H9 (cell line): Measurements from ENCODE around the gene CENPM. TPM values are rescaled to one million over a fixed set of nuclear protein-coding genes. Genes with fewer than 3 reads are reported as not detected.

Source experiments
- DNase-seq: peaks from one replicate; pipeline ENCODE4 v3.0.0-alpha.2; 2017
- H2AFZ ChIP-seq: one replicate; pipeline ENCODE4 v1.6.1; 2013; ENCODE audit warnings: mild to moderate bottlenecking, low read length, control low read depth, moderate library complexity
- H2AK5ac ChIP-seq: 2 replicates; pipeline ENCODE4 v1.6.1; 2013; ENCODE audit warnings: low read length, control low read depth, mixed read lengths; ENCODE audit not compliant: insufficient read length
- H2BK120ac ChIP-seq: one replicate; pipeline ENCODE4 v1.6.1; 2013; ENCODE audit warnings: low read depth, mild to moderate bottlenecking, low read length, control low read depth, inconsistent platforms; ENCODE audit not compliant: poor library complexity, severe bottlenecking
- H2BK12ac ChIP-seq: 2 replicates; pipeline ENCODE4 v1.6.1; 2013; ENCODE audit warnings: low read length, control low read depth, mixed read lengths, low read depth; ENCODE audit not compliant: insufficient read length
- H2BK15ac ChIP-seq: 2 replicates; pipeline ENCODE4 v1.6.1; 2013; ENCODE audit warnings: low read depth, low read length, control low read depth
- H2BK20ac ChIP-seq: one replicate; pipeline ENCODE4 v1.6.1; 2013; ENCODE audit warnings: low read depth, mild to moderate bottlenecking, low read length, control low read depth, inconsistent platforms; ENCODE audit not compliant: poor library complexity, severe bottlenecking
- H2BK5ac ChIP-seq: 2 replicates; pipeline ENCODE4 v1.6.1; 2013; ENCODE audit warnings: low read length, control low read depth, mixed read lengths; ENCODE audit not compliant: insufficient read length
- H3K14ac ChIP-seq: 2 replicates; pipeline ENCODE4 v1.6.1; 2013; ENCODE audit warnings: low read length, control low read depth; ENCODE audit not compliant: insufficient read depth
- H3K18ac ChIP-seq: 2 replicates; pipeline ENCODE4 v1.6.1; 2013; ENCODE audit warnings: low read depth, mild to moderate bottlenecking, mixed read lengths, low read length, control low read depth; ENCODE audit not compliant: insufficient read length
- H3K23ac ChIP-seq: 2 replicates; pipeline ENCODE4 v1.6.1; 2013; ENCODE audit warnings: low read length, control low read depth, mixed read lengths, low read depth; ENCODE audit not compliant: insufficient read length
- H3K23me2 ChIP-seq: 2 replicates; pipeline ENCODE4 v1.6.1; 2013; ENCODE audit warnings: low read depth, mild to moderate bottlenecking, mixed read lengths, low read length, control low read depth; ENCODE audit not compliant: insufficient read length, poor library complexity, severe bottlenecking
- H3K27ac ChIP-seq: 2 replicates; pipeline ENCODE4 v1.5.1; 2013; ENCODE audit warnings: low read length, control low read depth, mixed read lengths, low read depth; ENCODE audit not compliant: insufficient read length
- H3K27me3 ChIP-seq: 2 replicates; pipeline ENCODE4 v1.6.1; 2013; ENCODE audit warnings: low read length, control low read depth, inconsistent platforms; ENCODE audit not compliant: insufficient read depth
- H3K4ac ChIP-seq: 2 replicates; pipeline ENCODE4 v1.6.1; 2013; ENCODE audit warnings: low read depth, mild to moderate bottlenecking, control low read depth, inconsistent platforms, low read length, moderate library complexity
- H3K4me1 ChIP-seq: 2 replicates; pipeline ENCODE4 v1.6.1; 2013; ENCODE audit warnings: low read length, control low read depth, inconsistent platforms; ENCODE audit not compliant: insufficient read depth
- H3K4me2 ChIP-seq: 2 replicates; pipeline ENCODE4 v1.6.1; 2013; ENCODE audit warnings: low read length, control low read depth, mixed read lengths; ENCODE audit not compliant: insufficient read length, insufficient read depth
- H3K56ac ChIP-seq: 2 replicates; pipeline ENCODE4 v1.6.1; 2013; ENCODE audit warnings: low read depth, mild to moderate bottlenecking, mixed read lengths, low read length, control low read depth; ENCODE audit not compliant: insufficient read length
- H3K79me1 ChIP-seq: 2 replicates; pipeline ENCODE4 v1.6.1; 2013; ENCODE audit warnings: low read depth, mild to moderate bottlenecking, moderate library complexity, low read length, control low read depth, inconsistent platforms; ENCODE audit not compliant: insufficient read depth, poor library complexity, severe bottlenecking
- H3K79me2 ChIP-seq: 2 replicates; pipeline ENCODE4 v1.6.1; 2013; ENCODE audit warnings: low read length, control low read depth, inconsistent platforms; ENCODE audit not compliant: insufficient read depth
- H3K9ac ChIP-seq: 2 replicates; pipeline ENCODE4 v1.6.1; 2013; ENCODE audit warnings: low read length, control low read depth, mixed read lengths; ENCODE audit not compliant: insufficient read length; ENCODE audit errors: extremely low read depth
- H3K9me3 ChIP-seq: one replicate; pipeline ENCODE4 v1.6.1; 2013; ENCODE audit warnings: low read depth, low read length, inconsistent platforms; ENCODE audit not compliant: control insufficient read depth
- H3T11ph ChIP-seq: one replicate; pipeline ENCODE4 v1.6.1; 2013; ENCODE audit warnings: mild to moderate bottlenecking, low read length, control low read depth, inconsistent platforms
- H4K20me1 ChIP-seq: one replicate; pipeline ENCODE4 v1.6.1; 2013; ENCODE audit not compliant: control insufficient read depth, insufficient read length, insufficient read depth
- H4K5ac ChIP-seq: 2 replicates; pipeline ENCODE4 v1.6.1; 2013; ENCODE audit warnings: low read depth, mild to moderate bottlenecking, mixed read lengths, low read length, control low read depth; ENCODE audit not compliant: insufficient read length
- H4K8ac ChIP-seq: replicated peaks from 2 replicates; pipeline ENCODE4 v1.6.1; 2013; ENCODE audit warnings: low read length, control low read depth, mixed read lengths, low read depth; ENCODE audit not compliant: insufficient read length
- H4K91ac ChIP-seq: 2 replicates; pipeline ENCODE4 v1.6.1; 2013; ENCODE audit warnings: low read depth, mild to moderate bottlenecking, moderate library complexity, mixed read lengths, low read length, control low read depth; ENCODE audit not compliant: insufficient read length
- H3K27ac Mint-ChIP-seq, 3 experiments: 2 replicates in 2 of 3; 3 replicates in 1 of 3; pipeline ENCODE4 v1.8.0; 2020 to 2021; ENCODE audit warnings: mixed read lengths in 3 of 3, mild to moderate bottlenecking in 1 of 3, moderate library complexity in 1 of 3
- H3K27me3 Mint-ChIP-seq: 2 replicates; pipeline ENCODE4 v1.8.0; 2021; ENCODE audit warnings: low read depth, mild to moderate bottlenecking, moderate library complexity, mixed read lengths
- H3K36me3 Mint-ChIP-seq, 3 experiments: 2 replicates in 2 of 3; 3 replicates in 1 of 3; pipeline ENCODE4 v1.8.0; 2020 to 2021; ENCODE audit warnings: low read depth in 3 of 3, mixed read lengths in 3 of 3; ENCODE audit not compliant: insufficient read depth in 1 of 3
- H3K4me1 Mint-ChIP-seq, 2 experiments: 2 replicates each; pipeline ENCODE4 v1.8.0; 2020; ENCODE audit warnings: mixed read lengths in 2 of 2
- H3K4me3 Mint-ChIP-seq, 2 experiments: 2 replicates in 1 of 2; 3 replicates in 1 of 2; pipeline ENCODE4 v1.8.0; 2020 to 2021; ENCODE audit warnings: mild to moderate bottlenecking in 2 of 2, mixed read lengths in 2 of 2, moderate library complexity in 1 of 2
- H3K9me3 Mint-ChIP-seq, 2 experiments: 2 replicates in 1 of 2; 3 replicates in 1 of 2; pipeline ENCODE4 v1.8.0; 2020; ENCODE audit warnings: mild to moderate bottlenecking in 2 of 2, mixed read lengths in 2 of 2, moderate library complexity in 1 of 2
- WGBS: extraction: QIAGEN DNeasy Blood & Tissue Kit; methylation state at CpG from one replicate; pipeline ENCODE4 v1.1.7; 2013; ENCODE audit warnings: missing lambda C conversion rate, low lambda C conversion rate, mixed read lengths; ENCODE audit not compliant: insufficient read length; ENCODE audit errors: extremely low coverage; 5-methylcytosine and 5-hydroxymethylcytosine counted together
- total RNA-seq: library from RNA; stranded (reverse); gene quantifications from 2 replicates; pipeline ENCODE4 v1.2.1, GENCODE V29; 2021
- TF ChIP-seq, protein P1 (sequence below): fragments of 200-600 bp; sonication (generic); conservative IDR thresholded peaks from 3 replicates; pipeline ENCODE4 v1.8.0; 2021; ENCODE audit warnings: antibody characterized with exemption, mild to moderate bottlenecking

The CENPM gene
- total RNA-seq, 1 experiment from 2014 or later, result 36.5 TPM

DNA sequence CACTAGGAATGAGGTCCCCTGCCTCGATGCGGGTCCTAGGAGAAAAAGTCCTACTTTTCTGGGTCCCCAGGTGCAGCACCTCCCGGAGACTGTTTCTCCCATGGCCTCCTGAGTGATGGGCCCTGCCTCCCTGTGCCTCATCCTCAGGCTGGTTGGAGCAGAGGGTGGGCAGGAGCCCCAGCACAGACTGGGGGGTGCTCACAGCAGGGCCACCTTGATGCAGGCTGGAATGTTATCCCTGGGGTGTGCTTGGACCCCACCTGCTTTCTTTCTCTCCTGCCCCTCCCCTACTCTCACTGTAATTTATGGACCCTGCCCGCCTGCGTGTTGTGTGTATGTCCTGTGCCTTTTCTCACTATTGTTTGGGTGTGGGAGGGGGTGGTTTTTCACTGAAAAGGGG lies 40.1 kb downstream of the CENPM start:
- Mint-ChIP-seq H3K36me3 (peaks cover 16 to 48% (median 34%) of the 10 kb centered on the region in 3 experiments), H3K27me3 (peaks cover 32% of the 10 kb centered on the region), H3K4me1 (peaks cover 9 to 17% of the 10 kb centered on the region in 2 experiments), H3K9me3 (no peaks in the 10 kb centered on the region; a peak in 1 of 5 replicates), H3K4me3 (no peak overlapping the region; a peak in 1 of 5 replicates), H3K27ac (no peak overlapping the region)
- Histone ChIP-seq H2BK5ac (no peak overlapping the region), H2AK5ac (no peak overlapping the region), H3K18ac (no peak overlapping the region), H3K4ac (no peak overlapping the region), H3K27me3 (peaks cover 14% of the 10 kb centered on the region; the same call in 1 of the 2 replicates), H4K8ac (no peak overlapping the region), H2BK120ac (no peak overlapping the region), H4K91ac (no peak overlapping the region), H3T11ph (no peak overlapping the region), H3K23me2 (no peaks in the 10 kb centered on the region), H2AFZ (no peak overlapping the region), H3K9me3 (no peaks in the 10 kb centered on the region), H3K4me2 (no peak overlapping the region), H3K9ac (no peak overlapping the region), H3K79me2 (no peaks in the 10 kb centered on the region), H3K14ac (no peak overlapping the region), H3K23ac (no peak overlapping the region), H4K5ac (no peak overlapping the region), H3K27ac (no peak overlapping the region), H3K56ac (no peak overlapping the region), H2BK15ac (no peak overlapping the region), H2BK12ac (no peak overlapping the region), H3K79me1 (no peaks in the 10 kb centered on the region), H2BK20ac (no peak overlapping the region), H3K4me1 (no peaks in the 10 kb centered on the region), H4K20me1 (no peaks in the 10 kb centered on the region)
- DNase-seq, result peak; percentile 18
- TF ChIP-seq, protein P1, sequence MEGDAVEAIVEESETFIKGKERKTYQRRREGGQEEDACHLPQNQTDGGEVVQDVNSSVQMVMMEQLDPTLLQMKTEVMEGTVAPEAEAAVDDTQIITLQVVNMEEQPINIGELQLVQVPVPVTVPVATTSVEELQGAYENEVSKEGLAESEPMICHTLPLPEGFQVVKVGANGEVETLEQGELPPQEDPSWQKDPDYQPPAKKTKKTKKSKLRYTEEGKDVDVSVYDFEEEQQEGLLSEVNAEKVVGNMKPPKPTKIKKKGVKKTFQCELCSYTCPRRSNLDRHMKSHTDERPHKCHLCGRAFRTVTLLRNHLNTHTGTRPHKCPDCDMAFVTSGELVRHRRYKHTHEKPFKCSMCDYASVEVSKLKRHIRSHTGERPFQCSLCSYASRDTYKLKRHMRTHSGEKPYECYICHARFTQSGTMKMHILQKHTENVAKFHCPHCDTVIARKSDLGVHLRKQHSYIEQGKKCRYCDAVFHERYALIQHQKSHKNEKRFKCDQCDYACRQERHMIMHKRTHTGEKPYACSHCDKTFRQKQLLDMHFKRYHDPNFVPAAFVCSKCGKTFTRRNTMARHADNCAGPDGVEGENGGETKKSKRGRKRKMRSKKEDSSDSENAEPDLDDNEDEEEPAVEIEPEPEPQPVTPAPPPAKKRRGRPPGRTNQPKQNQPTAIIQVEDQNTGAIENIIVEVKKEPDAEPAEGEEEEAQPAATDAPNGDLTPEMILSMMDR, result no peak
- WGBS, result no CpG with 5 or more reads among the region's 5 CpGs
